ENCODE results near the gene HOXC10.

Gene HOXC10

GRCh38 chr12:54035568-54036264 lies 50.8 kb downstream of the HOXC10 start:
- Histone ChIP-seq H3K4me3 (peak overlapping the region; percentile 78), H3K9ac (ENCODE audit: insufficient read length) (no peak overlapping the region), H3K36me3 (ENCODE audit: insufficient read depth, low read length) (no peaks in the 10 kb centered on the region), H3K9me3 (ENCODE audit: low read depth, low read length) (no peaks in the 10 kb centered on the region), H3K27ac (peak overlapping the region; percentile 80; the same call in 1 of the 2 replicates)
- TF ChIP-seq FOXP2 (optimal IDR thresholded peaks at IDR 0.05; ENCODE audit: control extremely low read depth, extremely low read length, insufficient read depth) (no peak), EZH2 (IDR thresholded peaks at IDR 0.05) (no peak), POLR2AphosphoS5 (IDR thresholded peaks at IDR 0.05; ENCODE audit: borderline replicate concordance, low read depth, low read length) (no peak)
- no peak for DNase-seq (ENCODE audit: low read depth, low spot score)

GRCh38 chr12:54036620-54037359 lies 51.8 kb downstream of the HOXC10 start:
- Histone ChIP-seq H3K9me3 (ENCODE audit: low read depth, low read length) (no peaks in the 10 kb centered on the region), H3K27ac (peak overlapping the region; percentile 80), H3K4me3 (peak overlapping the region; percentile 78), H3K36me3 (ENCODE audit: insufficient read depth, low read length) (no peaks in the 10 kb centered on the region), H3K9ac (ENCODE audit: insufficient read length) (no peak overlapping the region)
- no peak for DNase-seq (ENCODE audit: low read depth, low spot score)
- TF ChIP-seq POLR2AphosphoS5 (IDR thresholded peaks at IDR 0.05; ENCODE audit: borderline replicate concordance, low read depth, low read length): no peak
- no peak for TF ChIP-seq EZH2 (IDR thresholded peaks at IDR 0.05)
- TF ChIP-seq FOXP2 (optimal IDR thresholded peaks at IDR 0.05; ENCODE audit: control extremely low read depth, extremely low read length, insufficient read depth): no peak

GRCh38 chr12:54037360-54038283 lies 52.7 kb downstream of the HOXC10 start:
- TF ChIP-seq FOXP2 (optimal IDR thresholded peaks at IDR 0.05; ENCODE audit: control extremely low read depth, extremely low read length, insufficient read depth): peak; percentile 82
- TF ChIP-seq EZH2 (IDR thresholded peaks at IDR 0.05): no peak
- peak; percentile 44; the same call in 1 of the 2 replicates for TF ChIP-seq POLR2AphosphoS5 (IDR thresholded peaks at IDR 0.05; ENCODE audit: borderline replicate concordance, low read depth, low read length)

GRCh38 chr12:54038284-54038870 lies 53.4 kb downstream of the HOXC10 start:
- H3K4me3 ChIP-seq: peak overlapping the region; percentile 78
- H3K9ac ChIP-seq (ENCODE audit: insufficient read length): peak overlapping the region; percentile 58
- H3K27ac ChIP-seq: peak overlapping the region; percentile 80
- H3K9me3 ChIP-seq (ENCODE audit: low read depth, low read length): no peaks in the 10 kb centered on the region
- no peak for DNase-seq (ENCODE audit: low read depth, low spot score)
- H3K36me3 ChIP-seq (ENCODE audit: insufficient read depth, low read length): no peaks in the 10 kb centered on the region
- TF ChIP-seq EZH2 (IDR thresholded peaks at IDR 0.05) (no peak), POLR2AphosphoS5 (IDR thresholded peaks at IDR 0.05; ENCODE audit: borderline replicate concordance, low read depth, low read length) (no peak), FOXP2 (optimal IDR thresholded peaks at IDR 0.05; ENCODE audit: control extremely low read depth, extremely low read length, insufficient read depth) (no peak)

More at GRCh38 chr12:54037360-54038283, 52.7 kb downstream of the HOXC10 start:
- Histone ChIP-seq H3K9me3 (ENCODE audit: low read depth, low read length) (no peaks in the 10 kb centered on the region), H3K36me3 (ENCODE audit: insufficient read depth, low read length) (no peaks in the 10 kb centered on the region), H3K9ac (ENCODE audit: insufficient read length) (peak overlapping the region; percentile 58), H3K27ac (peak overlapping the region; percentile 80), H3K4me3 (peak overlapping the region; percentile 78)
- peak; percentile 90 for DNase-seq (ENCODE audit: low read depth, low spot score)

GRCh38 chr12:54038871-54039414 lies 54.0 kb downstream of the HOXC10 start:
- TF ChIP-seq FOXP2 (optimal IDR thresholded peaks at IDR 0.05; ENCODE audit: control extremely low read depth, extremely low read length, insufficient read depth): no peak
- no peak for TF ChIP-seq POLR2AphosphoS5 (IDR thresholded peaks at IDR 0.05; ENCODE audit: borderline replicate concordance, low read depth, low read length)
- TF ChIP-seq EZH2 (IDR thresholded peaks at IDR 0.05): no peak
- no peaks in the 10 kb centered on the region for H3K9me3 ChIP-seq (ENCODE audit: low read depth, low read length)
- no peaks in the 10 kb centered on the region for H3K36me3 ChIP-seq (ENCODE audit: insufficient read depth, low read length)
- H3K27ac ChIP-seq: no peak overlapping the region; the same call in 1 of the 2 replicates
- peak overlapping the region; percentile 78 for H3K4me3 ChIP-seq
- no peak for DNase-seq (ENCODE audit: low read depth, low spot score)
- H3K9ac ChIP-seq (ENCODE audit: insufficient read length): no peak overlapping the region

GRCh38 chr12:54039417-54040147 lies 54.6 kb downstream of the HOXC10 start:
- H3K27ac ChIP-seq: no peak overlapping the region
- H3K9ac ChIP-seq (ENCODE audit: insufficient read length): no peak overlapping the region
- no peaks in the 10 kb centered on the region for H3K36me3 ChIP-seq (ENCODE audit: insufficient read depth, low read length)
- DNase-seq (ENCODE audit: low read depth, low spot score): no peak
- TF ChIP-seq FOXP2 (optimal IDR thresholded peaks at IDR 0.05; ENCODE audit: control extremely low read depth, extremely low read length, insufficient read depth) (no peak), EZH2 (IDR thresholded peaks at IDR 0.05) (no peak), POLR2AphosphoS5 (IDR thresholded peaks at IDR 0.05; ENCODE audit: borderline replicate concordance, low read depth, low read length) (no peak)
- peak overlapping the region; percentile 4; the same call in 1 of the 2 replicates for H3K4me3 ChIP-seq
- no peaks in the 10 kb centered on the region for H3K9me3 ChIP-seq (ENCODE audit: low read depth, low read length)

Measured in SK-N-MC (cell line).